Erythroblast (primary cell): ENCODE measurements around the gene GALNT15.

ENCODE experiments used
- DNase-seq, 2 experiments: peaks; one replicate each; lab custom pipeline; 2025; lab: John Stamatoyannopoulos, UW
- GATA1 ChIP-seq: IDR thresholded peaks from 2 replicates; pipeline ENCODE4 v1.6.1; 2011; ENCODE audit warnings: low read depth, mild to moderate bottlenecking, control low read depth, low read length, moderate library complexity
- POLR2A ChIP-seq: IDR thresholded peaks from 2 replicates; pipeline ENCODE4 v1.6.1; 2011; ENCODE audit warnings: mild to moderate bottlenecking, low read length

Gene GALNT15

GRCh38 chr3:16143861-16144447 lies 30.5 kb upstream of the GALNT15 start:
- TF ChIP-seq POLR2A = no peak
- TF ChIP-seq GATA1 = no peak
- DNase-seq = no peak

DNA sequence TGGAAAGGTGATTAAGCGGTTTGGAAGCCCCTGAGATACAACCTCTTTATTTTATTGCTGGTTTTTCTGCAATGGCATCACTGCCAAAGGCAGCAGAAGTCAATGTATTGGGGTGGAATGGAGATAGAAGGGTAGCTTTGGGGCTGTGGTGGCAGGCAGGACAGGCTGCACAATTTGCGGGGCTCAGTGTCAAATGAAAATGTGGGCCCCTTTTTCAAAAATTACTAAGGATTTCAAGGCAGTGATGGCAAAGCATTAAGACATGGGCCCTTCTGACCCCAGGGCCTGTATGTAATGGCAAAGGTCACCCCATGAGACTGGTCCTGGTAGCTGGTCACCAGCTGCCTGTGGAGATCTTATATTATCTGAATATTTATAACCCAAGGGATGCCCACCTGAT lies 29.3 kb upstream of the GALNT15 start:
- no peak for DNase-seq
- TF ChIP-seq POLR2A = no peak
- TF ChIP-seq GATA1 = no peak

- no peak for DNase-seq
- TF ChIP-seq GATA1 = no peak
- no peak for TF ChIP-seq POLR2A
Observed at GRCh38 chr3:16146015-16146730, 28.3 kb upstream of the GALNT15 start.

DNA sequence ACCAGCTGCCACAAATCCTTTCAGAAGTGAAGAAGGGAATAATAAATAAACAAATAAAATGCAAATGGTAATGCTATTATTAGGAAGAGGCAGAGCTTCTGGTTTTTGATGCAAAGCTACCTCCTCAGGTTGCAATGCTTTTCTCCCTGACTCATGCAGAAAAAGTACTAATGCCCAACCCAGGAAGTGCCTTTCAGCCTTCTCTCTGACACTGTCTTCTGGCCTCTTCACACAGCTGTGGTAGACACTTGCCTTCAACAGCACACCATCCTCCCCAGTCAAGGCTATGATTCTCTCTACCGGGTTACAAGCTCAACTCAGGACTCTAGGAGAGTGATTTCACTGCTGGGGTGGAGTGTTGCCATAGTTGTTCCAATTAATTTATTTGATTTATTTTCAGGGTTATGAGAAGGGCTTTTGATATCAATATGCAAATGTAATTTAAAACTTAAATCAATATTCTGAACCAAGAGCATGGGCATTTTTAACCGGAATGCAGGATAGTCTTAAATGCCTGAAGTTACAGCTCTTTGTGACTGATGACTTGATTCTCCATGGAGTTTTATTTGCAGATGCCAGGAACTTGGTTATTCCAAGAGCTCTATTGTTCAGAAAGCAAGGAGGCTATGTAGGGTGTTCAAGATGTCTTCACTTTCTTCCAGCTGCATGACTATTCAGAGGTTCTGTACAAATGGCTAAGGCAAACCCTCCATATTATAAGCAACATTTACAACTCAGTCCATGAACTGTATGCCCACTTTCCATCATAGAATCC lies 27.1 kb upstream of the GALNT15 start:
- DNase-seq = no peak

GRCh38 chr3:16148213-16148612 lies 26.3 kb upstream of the GALNT15 start:
- TF ChIP-seq POLR2A (no peak), GATA1 (no peak)
- DNase-seq = no peak

More for the DNA sequence above, 27.1 kb upstream of the GALNT15 start:
- TF ChIP-seq GATA1 = no peak
- TF ChIP-seq POLR2A = no peak

DNA sequence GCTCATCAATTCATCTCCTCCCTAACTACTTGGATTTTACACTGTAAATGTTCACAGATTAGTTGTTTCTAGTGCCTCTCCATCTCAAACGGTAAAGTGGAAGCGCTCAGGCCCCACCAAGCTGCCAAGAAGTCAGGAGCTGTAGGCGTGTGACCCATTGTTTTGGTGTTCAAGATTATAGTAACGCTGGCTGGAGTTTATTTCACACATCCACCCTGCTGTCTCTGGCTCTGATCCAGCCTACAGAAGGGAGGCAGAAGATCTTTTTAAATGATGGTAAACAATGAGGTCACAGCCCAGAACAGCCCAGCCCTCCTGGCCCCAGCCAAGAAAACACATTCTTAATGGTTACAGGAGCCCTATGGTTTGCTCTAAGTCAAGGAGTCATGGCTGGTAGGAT lies 25.7 kb upstream of the GALNT15 start:
- TF ChIP-seq POLR2A (no peak), GATA1 (no peak)
- DNase-seq = no peak

- no peak for DNase-seq
- TF ChIP-seq POLR2A (no peak), GATA1 (no peak)
Observed at GRCh38 chr3:16150285-16150684, 24.2 kb upstream of the GALNT15 start.

DNA sequence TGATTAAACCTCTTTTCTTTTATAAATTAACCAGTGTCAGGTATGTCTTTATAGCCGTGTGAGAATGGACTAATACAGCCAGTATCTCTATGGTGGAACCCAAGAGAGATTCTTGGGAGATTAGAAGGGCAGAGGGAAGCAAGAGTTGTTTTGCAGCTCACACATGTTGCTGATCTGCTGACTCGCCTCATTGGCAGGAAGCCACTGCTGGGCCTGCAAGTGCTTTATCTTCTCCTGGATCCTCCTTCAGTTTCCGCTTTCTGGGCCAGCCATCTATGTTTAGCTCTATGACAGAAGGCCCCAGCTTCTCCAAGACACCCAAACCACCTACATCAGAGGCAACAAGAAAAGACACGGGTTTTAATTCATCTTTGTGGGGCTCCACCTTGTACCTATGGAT lies 23.4 kb upstream of the GALNT15 start:
- TF ChIP-seq GATA1 (no peak), POLR2A (no peak)
- DNase-seq = peak; percentile 66 to 67

- no peak for DNase-seq
- no peak for TF ChIP-seq GATA1
- TF ChIP-seq POLR2A = no peak
Observed at GRCh38 chr3:16168211-16168610, 6.3 kb upstream of the GALNT15 start.

GRCh38 chr3:16171009-16171408 lies 3.5 kb upstream of the GALNT15 start:
- TF ChIP-seq POLR2A = no peak
- no peak for TF ChIP-seq GATA1
- no peak for DNase-seq

- no peak for DNase-seq
- TF ChIP-seq GATA1 = no peak
- no peak for TF ChIP-seq POLR2A
Observed at GRCh38 chr3:16171825-16172224, 2.7 kb upstream of the GALNT15 start.

DNA sequence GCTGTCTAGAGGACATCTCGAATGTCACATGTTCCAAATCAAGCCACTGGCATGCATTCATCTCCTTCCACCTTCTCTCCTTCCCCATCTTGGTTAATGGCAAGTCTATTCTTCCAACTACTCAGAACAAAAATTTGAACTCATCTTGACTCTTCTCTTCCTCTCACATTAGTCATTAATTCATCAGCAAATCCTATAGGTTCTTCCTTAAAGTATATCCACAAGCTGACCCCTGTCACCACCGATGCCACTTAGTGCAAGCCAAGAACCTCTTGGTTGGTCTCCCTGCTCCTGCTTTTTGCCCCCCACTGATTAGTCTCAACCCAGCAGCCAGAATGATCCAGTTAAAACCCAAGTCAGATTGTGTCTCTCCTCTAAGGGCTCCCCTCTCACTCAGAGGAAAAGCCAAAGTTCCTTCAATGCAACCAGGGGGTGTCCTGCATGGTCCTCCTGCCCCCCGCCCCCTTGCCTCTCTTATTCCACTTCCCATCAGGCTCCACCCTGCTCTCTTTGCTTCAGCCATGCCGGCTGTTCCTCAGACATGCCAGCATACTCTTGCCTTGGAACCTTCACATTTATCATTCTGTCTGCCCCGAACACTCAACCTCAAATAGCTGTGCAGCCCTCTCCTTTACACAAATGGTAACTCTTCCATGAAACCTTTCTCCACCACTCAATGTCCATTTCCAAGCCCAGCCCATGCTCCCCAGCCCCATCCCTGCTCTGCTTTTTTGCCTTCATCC lies 1.0 kb upstream of the GALNT15 start:
- TF ChIP-seq POLR2A (no peak), GATA1 (no peak)
- DNase-seq = no peak

- DNase-seq = no peak
- no peak for TF ChIP-seq POLR2A
- no peak for TF ChIP-seq GATA1
Observed at GRCh38 chr3:16174026-16174355, 489 bp upstream of the GALNT15 start.
